Brain microvascular endothelial cell (primary cell): ENCODE measurements around the gene TIGD6.

ENCODE experiments used
- DNase-seq: peaks from one replicate; pipeline ENCODE4 v3.0.0-alpha.2; 2020
- H3K27ac ChIP-seq: fragments of 250-450 bp; sonication (Bioruptor Pico); 2 replicates; pipeline ENCODE4 v1.5.1; 2020; ENCODE audit warnings: mild to moderate bottlenecking, moderate library complexity
- H3K27me3 ChIP-seq: fragments of 250-450 bp; sonication (Bioruptor Pico); replicated peaks from 2 replicates; pipeline ENCODE4 v1.5.1; 2020; ENCODE audit warnings: mild to moderate bottlenecking
- H3K36me3 ChIP-seq: fragments of 250-450 bp; sonication (Bioruptor Pico); replicated peaks from 2 replicates; pipeline ENCODE4 v1.5.1; 2020; ENCODE audit warnings: mild to moderate bottlenecking
- H3K4me3 ChIP-seq: 2 replicates; pipeline ENCODE4 v1.5.1; 2011; ENCODE audit warnings: low read depth, mild to moderate bottlenecking, control low read depth, low read length, moderate library complexity
- CTCF ChIP-seq: IDR thresholded peaks from 2 replicates; pipeline ENCODE4 v1.5.1; 2011; ENCODE audit warnings: low read depth, mild to moderate bottlenecking, moderate library complexity, low read length, control low read depth, inconsistent platforms; ENCODE audit errors: missing control alignments
- in situ Hi-C: cut with HindIII; loops from 2 replicates; pipeline ENCODE4 v1.10.0; 2017; ENCODE audit warnings: low sequenced_read_pairs, low pct_ligation_motif_present

Gene TIGD6

DNA sequence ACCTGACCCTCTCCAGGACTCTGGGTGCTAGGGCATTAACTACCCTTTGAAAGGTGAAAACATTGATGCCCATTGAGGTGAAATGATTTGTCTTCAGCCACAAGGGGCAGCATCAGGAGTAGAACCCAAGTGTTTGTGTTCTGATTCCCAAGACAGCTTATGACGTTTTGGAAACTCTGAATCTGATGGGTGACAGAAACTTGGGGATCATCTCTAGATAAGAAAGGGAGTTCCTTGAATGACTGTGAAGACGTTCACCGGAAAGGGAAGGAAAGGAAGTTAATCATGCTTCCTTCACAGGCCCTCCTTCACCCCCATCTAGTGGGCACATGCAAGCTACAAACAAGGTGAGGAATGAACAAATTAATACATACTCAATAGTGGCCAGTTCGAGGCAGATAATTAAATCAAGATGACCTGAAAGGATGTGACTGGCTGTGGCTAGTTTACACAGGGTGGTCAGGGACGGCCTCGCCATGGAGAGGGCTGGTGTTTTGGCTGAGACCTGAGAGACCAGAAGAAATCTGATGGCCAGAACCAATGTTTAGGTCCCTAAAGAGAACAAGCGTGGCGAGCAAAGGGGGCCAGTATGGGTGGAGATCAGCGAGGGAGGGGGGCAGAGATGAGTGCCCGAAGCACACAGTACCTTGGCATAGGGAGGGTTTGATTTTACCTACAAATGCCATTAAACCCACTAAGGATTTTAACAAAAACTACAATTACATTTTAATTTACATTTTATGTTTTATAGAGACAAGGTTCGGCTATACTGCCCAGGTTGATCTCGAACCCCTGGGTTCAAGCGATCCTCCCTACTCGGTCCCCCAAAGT is 40.8 kb downstream of the TIGD6 start:
- Histone ChIP-seq H3K27me3 (no peaks in the 10 kb centered on the region), H3K4me3 (peak overlapping the region; percentile 77), H3K27ac (peak overlapping the region; percentile 67), H3K36me3 (no peaks in the 10 kb centered on the region)
- peak; percentile 74 for TF ChIP-seq CTCF
- in situ Hi-C loops: no loop called here
- DNase-seq: peak; percentile 69

- no peaks in the 10 kb centered on the region for H3K36me3 ChIP-seq
- H3K27ac ChIP-seq: no peak overlapping the region
- DNase-seq: no peak
- in situ Hi-C loops: no loop called here
- no peaks in the 10 kb centered on the region for H3K27me3 ChIP-seq
- no peak for TF ChIP-seq CTCF
- H3K4me3 ChIP-seq: no peak overlapping the region
Observed at GRCh38 chr5:149957855-149958254, 42.6 kb downstream of the TIGD6 start.

GRCh38 chr5:149956685-149957084 is 43.8 kb downstream of the TIGD6 start:
- H3K27me3 ChIP-seq: no peaks in the 10 kb centered on the region
- in situ Hi-C loops: no loop called here
- TF ChIP-seq CTCF: no peak
- H3K36me3 ChIP-seq: no peaks in the 10 kb centered on the region
- no peak for DNase-seq
- no peak overlapping the region for H3K4me3 ChIP-seq
- no peak overlapping the region for H3K27ac ChIP-seq

DNA sequence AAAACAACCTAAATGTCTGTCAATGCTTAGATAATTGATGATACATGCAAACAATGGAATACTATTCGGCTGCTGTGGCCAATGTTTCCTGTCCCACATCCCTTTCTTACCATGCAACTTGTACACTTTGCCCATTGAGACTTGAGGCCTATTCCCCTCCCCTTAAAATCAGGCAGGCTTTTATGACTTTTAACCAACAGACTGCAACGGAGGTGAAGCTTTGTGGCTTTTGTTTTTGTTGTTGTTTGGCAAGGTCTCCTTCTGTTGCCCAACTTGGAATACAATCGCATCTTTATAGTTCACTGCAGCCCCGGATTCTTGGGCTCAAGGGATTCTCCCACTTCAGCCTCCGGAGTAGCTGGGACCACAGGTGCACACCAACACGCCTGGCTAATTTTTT is 45.7 kb downstream of the TIGD6 start:
- no peak for DNase-seq
- H3K27ac ChIP-seq: no peak overlapping the region
- H3K27me3 ChIP-seq: no peaks in the 10 kb centered on the region
- H3K4me3 ChIP-seq: no peak overlapping the region
- H3K36me3 ChIP-seq: no peaks in the 10 kb centered on the region
- TF ChIP-seq CTCF: no peak
- in situ Hi-C loops: no loop called here

- no peak for TF ChIP-seq CTCF
- in situ Hi-C loops: no loop called here
- H3K36me3 ChIP-seq: no peaks in the 10 kb centered on the region
- DNase-seq: no peak
- no peak overlapping the region for H3K4me3 ChIP-seq
- H3K27me3 ChIP-seq: no peaks in the 10 kb centered on the region
- no peak overlapping the region for H3K27ac ChIP-seq
Observed at GRCh38 chr5:149953436-149954121, 46.9 kb downstream of the TIGD6 start.
